K562 (cell line): Measurements from ENCODE around the gene ALOX12. TPM values are rescaled to one million over a fixed set of nuclear protein-coding genes. Genes with fewer than 3 reads are reported as not detected.

Source experiments
- ARID1B ChIP-seq: fragments of 450-650 bp; IDR thresholded peaks from 2 replicates; pipeline ENCODE4 v1.6.1; 2016; ENCODE audit warnings: antibody characterized with exemption, mild to moderate bottlenecking, inconsistent platforms
- BCOR ChIP-seq: fragments of 450-650 bp; IDR thresholded peaks from 2 replicates; pipeline ENCODE4 v1.6.1; 2016
- CGGBP1 ChIP-seq: fragments of 250-450 bp; sonication (Bioruptor Pico); IDR thresholded peaks from 2 replicates; pipeline ENCODE4 v1.9.0; 2021; ENCODE audit warnings: mild to moderate bottlenecking
- GABPA ChIP-seq: fragments of 200-800 bp; sonication (Bioruptor generic); conservative IDR thresholded peaks from 2 replicates; pipeline ENCODE4 v1.6.1; 2016; ENCODE audit warnings: low read depth, missing genetic modification characterization, missing compliant biosample characterization
- HDAC8 ChIP-seq: fragments of 450-650 bp; IDR thresholded peaks from 2 replicates; pipeline ENCODE4 v1.6.1; 2016; ENCODE audit warnings: mild to moderate bottlenecking, missing genetic modification characterization, moderate library complexity, missing compliant biosample characterization
- HDGF ChIP-seq: fragments of 450-650 bp; IDR thresholded peaks from 2 replicates; pipeline ENCODE4 v1.6.1; 2016
- HMG20B ChIP-seq: fragments of 250-450 bp; sonication (Bioruptor Pico); IDR thresholded peaks from 2 replicates; pipeline ENCODE4 v1.5.0; 2021; ENCODE audit warnings: mild to moderate bottlenecking
- HMGN3 ChIP-seq: IDR thresholded peaks from 2 replicates; pipeline ENCODE4 v1.6.1; 2011; ENCODE audit warnings: borderline replicate concordance, low read depth, mild to moderate bottlenecking, mixed read lengths, low read length; ENCODE audit not compliant: insufficient read length; ENCODE audit errors: extremely low read depth
- MAFF ChIP-seq: IDR thresholded peaks from 2 replicates; pipeline ENCODE4 v1.6.1; 2012; ENCODE audit warnings: low read length, improper control_type of control experiment
- NCOA6 ChIP-seq: fragments of 450-650 bp; IDR thresholded peaks from 2 replicates; pipeline ENCODE4 v1.6.1; 2017; ENCODE audit warnings: mild to moderate bottlenecking
- NFIC ChIP-seq: fragments of 450-650 bp; IDR thresholded peaks from 2 replicates; pipeline ENCODE4 v1.6.1; 2017; ENCODE audit warnings: mild to moderate bottlenecking, inconsistent platforms
- NRF1 ChIP-seq, 2 experiments: fragments of 450-650 bp; IDR thresholded peaks in 1 of 2; conservative IDR thresholded peaks in 1 of 2; 2 replicates each; pipeline ENCODE4 v1.6.1; 2014; ENCODE audit warnings: mild to moderate bottlenecking in 2 of 2
- RBFOX2 ChIP-seq: fragments of 200-400 bp; formaldehyde crosslinking; IDR thresholded peaks from 2 replicates; pipeline ENCODE4 v1.6.1; 2017; ENCODE audit warnings: low read depth, mild to moderate bottlenecking, low read length, moderate library complexity
- RBM17 ChIP-seq: fragments of 200-400 bp; formaldehyde crosslinking; IDR thresholded peaks from 2 replicates; pipeline ENCODE4 v1.6.1; 2017; ENCODE audit warnings: low read depth, mild to moderate bottlenecking, low read length, borderline replicate concordance
- RHOXF2B ChIP-seq: fragments of 250-450 bp; sonication (Bioruptor Pico); conservative IDR thresholded peaks from 2 replicates; pipeline ENCODE4 v1.5.1; 2021
- RUNX1 ChIP-seq: sonication (generic); IDR thresholded peaks from 2 replicates; pipeline ENCODE4 v1.6.1; 2016; ENCODE audit warnings: antibody characterized with exemption, low read depth
- TAF9B ChIP-seq: fragments of 450-650 bp; IDR thresholded peaks from 2 replicates; pipeline ENCODE4 v1.6.1; 2018; ENCODE audit warnings: mild to moderate bottlenecking; ENCODE audit not compliant: partially characterized antibody
- TARDBP ChIP-seq: fragments of 450-650 bp; IDR thresholded peaks from 2 replicates; pipeline ENCODE4 v1.6.1; 2016
- U2AF2 ChIP-seq: fragments of 200-400 bp; formaldehyde crosslinking; optimal IDR thresholded peaks from 2 replicates; pipeline ENCODE3; 2017; ENCODE audit warnings: low read depth, mild to moderate bottlenecking, low read length
- YY1 ChIP-seq, 3 experiments: IDR thresholded peaks; 2 replicates each; pipeline ENCODE4 v1.6.1; 2011; ENCODE audit warnings: low read length in 2 of 3, mild to moderate bottlenecking in 2 of 3, moderate library complexity in 2 of 3, borderline replicate concordance in 1 of 3, control low read depth in 1 of 3, low read depth in 1 of 3; ENCODE audit not compliant: insufficient read depth in 3 of 3, insufficient replicate concordance in 2 of 3, control insufficient read depth in 1 of 3, insufficient read length in 1 of 3; ENCODE audit errors: extremely low read depth in 1 of 3
- ZFPM2 ChIP-seq: fragments of 250-450 bp; sonication (Bioruptor Pico); IDR thresholded peaks from 2 replicates; pipeline ENCODE4 v1.5.1; 2022; ENCODE audit warnings: mild to moderate bottlenecking
- ZNF23 ChIP-seq: fragments of 250-450 bp; sonication (Bioruptor Pico); IDR thresholded peaks from 2 replicates; pipeline ENCODE4 v1.4.0; 2020; ENCODE audit warnings: mild to moderate bottlenecking
- polyA plus RNA-seq, 8 experiments: library from polyadenylated mRNA; depleted of rRNA in 4 of 8; stranded (reverse) in 5 of 8; unstranded in 3 of 8; fragments of >200 nt; fragmentation: Nextera tagmentation in 2 of 8; fragmentation: Illumina TruSeq in 1 of 8; extraction: Ambion mirVana in 2 of 8; extraction: Trizol in 1 of 8; gene quantifications; 2 replicates each; pipeline versions ENCODE4 v1.2.1 to v1.2.3, GENCODE V29; 2011 to 2014; ENCODE audit warnings: inconsistent platforms in 1 of 8, missing spikeins in 1 of 8
- total RNA-seq, 7 experiments: library from RNA; depleted of rRNA in 6 of 7; stranded (reverse); fragments of >200 nt in 6 of 7; fragmentation: Illumina TruSeq in 2 of 7; extraction: Trizol in 2 of 7; gene quantifications; 2 replicates each; pipeline versions ENCODE4 v1.2.1 to v1.2.3, GENCODE V29; 2011 to 2021; ENCODE audit warnings: low replicate concordance in 1 of 7
- TF ChIP-seq, protein P1 (sequence below): fragments of 450-650 bp; IDR thresholded peaks from 2 replicates; pipeline ENCODE4 v1.6.1; 2017; ENCODE audit warnings: antibody characterized with exemption, mild to moderate bottlenecking
- TF ChIP-seq, protein P2 (sequence below): sonication (generic); formaldehyde crosslinking; IDR thresholded peaks from 2 replicates; pipeline ENCODE4 v1.8.0; 2022; ENCODE audit warnings: missing genetic modification reagents, mild to moderate bottlenecking, borderline replicate concordance

Gene ALOX12
- total and polyA plus RNA-seq, 9 of the 15 experiments (the other 6 are each of a cell fraction or from before 2014, with no cell fraction given), result 0.09 to 1.1 (median 0.47) TPM; not detected in 1

GRCh38 chr17:7021993-7022778, 26.3 kb downstream of the ALOX12 start (continued):
- TF ChIP-seq, protein P1, sequence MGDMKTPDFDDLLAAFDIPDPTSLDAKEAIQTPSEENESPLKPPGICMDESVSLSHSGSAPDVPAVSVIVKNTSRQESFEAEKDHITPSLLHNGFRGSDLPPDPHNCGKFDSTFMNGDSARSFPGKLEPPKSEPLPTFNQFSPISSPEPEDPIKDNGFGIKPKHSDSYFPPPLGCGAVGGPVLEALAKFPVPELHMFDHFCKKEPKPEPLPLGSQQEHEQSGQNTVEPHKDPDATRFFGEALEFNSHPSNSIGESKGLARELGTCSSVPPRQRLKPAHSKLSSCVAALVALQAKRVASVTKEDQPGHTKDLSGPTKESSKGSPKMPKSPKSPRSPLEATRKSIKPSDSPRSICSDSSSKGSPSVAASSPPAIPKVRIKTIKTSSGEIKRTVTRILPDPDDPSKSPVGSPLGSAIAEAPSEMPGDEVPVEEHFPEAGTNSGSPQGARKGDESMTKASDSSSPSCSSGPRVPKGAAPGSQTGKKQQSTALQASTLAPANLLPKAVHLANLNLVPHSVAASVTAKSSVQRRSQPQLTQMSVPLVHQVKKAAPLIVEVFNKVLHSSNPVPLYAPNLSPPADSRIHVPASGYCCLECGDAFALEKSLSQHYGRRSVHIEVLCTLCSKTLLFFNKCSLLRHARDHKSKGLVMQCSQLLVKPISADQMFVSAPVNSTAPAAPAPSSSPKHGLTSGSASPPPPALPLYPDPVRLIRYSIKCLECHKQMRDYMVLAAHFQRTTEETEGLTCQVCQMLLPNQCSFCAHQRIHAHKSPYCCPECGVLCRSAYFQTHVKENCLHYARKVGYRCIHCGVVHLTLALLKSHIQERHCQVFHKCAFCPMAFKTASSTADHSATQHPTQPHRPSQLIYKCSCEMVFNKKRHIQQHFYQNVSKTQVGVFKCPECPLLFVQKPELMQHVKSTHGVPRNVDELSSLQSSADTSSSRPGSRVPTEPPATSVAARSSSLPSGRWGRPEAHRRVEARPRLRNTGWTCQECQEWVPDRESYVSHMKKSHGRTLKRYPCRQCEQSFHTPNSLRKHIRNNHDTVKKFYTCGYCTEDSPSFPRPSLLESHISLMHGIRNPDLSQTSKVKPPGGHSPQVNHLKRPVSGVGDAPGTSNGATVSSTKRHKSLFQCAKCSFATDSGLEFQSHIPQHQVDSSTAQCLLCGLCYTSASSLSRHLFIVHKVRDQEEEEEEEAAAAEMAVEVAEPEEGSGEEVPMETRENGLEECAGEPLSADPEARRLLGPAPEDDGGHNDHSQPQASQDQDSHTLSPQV, result 0 out of 2 replicates have a peak, but pooled peaks have one; percentile 25
- TF ChIP-seq HMGN3, result peak; percentile 33
- TF ChIP-seq HDAC8 (tag), result no peak
- no peak for TF ChIP-seq HMG20B (CRISPR knock-in tag)
- peak; percentile 42; the same call in 1 of the 2 replicates for TF ChIP-seq NFIC
- peak; percentile 64 for TF ChIP-seq RBFOX2
- no peak for TF ChIP-seq ZNF23
- no peak for TF ChIP-seq RUNX1
- no peak for TF ChIP-seq RHOXF2B (CRISPR knock-in tag)
- no peak for TF ChIP-seq HDGF
- no peak for TF ChIP-seq U2AF2
- peak; percentile 54; the same call in 1 of the 2 replicates for TF ChIP-seq NCOA6
- TF ChIP-seq ARID1B, result no peak
- no peak for TF ChIP-seq MAFF
- no peak for TF ChIP-seq CGGBP1
- peak in 1 of 3 experiments; percentile 53 for TF ChIP-seq YY1 (IDR thresholded peaks at IDR 0.05; ENCODE audit: borderline replicate concordance in 1 of 3, control insufficient read depth in 1 of 3, extremely low read depth in 1 of 3, insufficient read depth in 3 of 3, insufficient read length in 1 of 3, insufficient replicate concordance in 2 of 3, low read depth in 1 of 3, low read length in 2 of 3)
- no peak for TF ChIP-seq GABPA (tag)
- peak in 1 of 2 experiments; percentile 38; a peak in 2 of 4 replicates for TF ChIP-seq NRF1 (conservative IDR thresholded peaks at IDR 0.05 in 1 of 2, IDR thresholded peaks at IDR 0.05 in 1 of 2)
- TF ChIP-seq, protein P2, sequence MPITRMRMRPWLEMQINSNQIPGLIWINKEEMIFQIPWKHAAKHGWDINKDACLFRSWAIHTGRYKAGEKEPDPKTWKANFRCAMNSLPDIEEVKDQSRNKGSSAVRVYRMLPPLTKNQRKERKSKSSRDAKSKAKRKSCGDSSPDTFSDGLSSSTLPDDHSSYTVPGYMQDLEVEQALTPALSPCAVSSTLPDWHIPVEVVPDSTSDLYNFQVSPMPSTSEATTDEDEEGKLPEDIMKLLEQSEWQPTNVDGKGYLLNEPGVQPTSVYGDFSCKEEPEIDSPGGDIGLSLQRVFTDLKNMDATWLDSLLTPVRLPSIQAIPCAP (CRISPR knock-in tag), result no peak
- 0 out of 2 replicates have a peak, but pooled peaks have one; percentile 21 for TF ChIP-seq TARDBP
- no peak for TF ChIP-seq BCOR
- no peak for TF ChIP-seq ZFPM2 (CRISPR knock-in tag)
- no peak for TF ChIP-seq RBM17
- TF ChIP-seq TAF9B, result no peak
